Activated naive CD8-positive, alpha-beta T cell (primary cell): ENCODE results near the gene MAGI3.
"Not testable (repeated sequence)": the region's sequence is repeated elsewhere in the genome, so short reads cannot be mapped to it uniquely, and the experiment has no call there.

ENCODE experiments used
- H3K27ac Mint-ChIP-seq: one replicate; pipeline ENCODE4 v1.8.0; 2021; ENCODE audit warnings: mixed read lengths
- H3K27me3 Mint-ChIP-seq: one replicate; pipeline ENCODE4 v1.8.0; 2021; ENCODE audit warnings: mixed read lengths
- H3K36me3 Mint-ChIP-seq: one replicate; pipeline ENCODE4 v1.8.0; 2021; ENCODE audit warnings: mixed read lengths
- H3K4me1 Mint-ChIP-seq: one replicate; pipeline ENCODE4 v1.8.0; 2021; ENCODE audit warnings: low read depth, mixed read lengths
- H3K4me3 Mint-ChIP-seq: one replicate; pipeline ENCODE4 v1.8.0; 2021; ENCODE audit warnings: mild to moderate bottlenecking, mixed read lengths
- H3K9me3 Mint-ChIP-seq: one replicate; pipeline ENCODE4 v1.8.0; 2021; ENCODE audit warnings: low read depth, mixed read lengths

Gene MAGI3

GRCh38 chr1:113452921-113453770, 62.8 kb downstream of the MAGI3 start:
- H3K27ac Mint-ChIP-seq, result no peak overlapping the region

GRCh38 chr1:113453771-113454083, 63.4 kb downstream of the MAGI3 start:
- H3K36me3 Mint-ChIP-seq, result peaks cover 7% of the 10 kb centered on the region
- no peak overlapping the region for H3K4me3 Mint-ChIP-seq
- no peaks in the 10 kb centered on the region for H3K4me1 Mint-ChIP-seq
- H3K9me3 Mint-ChIP-seq, result no peaks in the 10 kb centered on the region
- no peak overlapping the region for H3K27ac Mint-ChIP-seq
- H3K27me3 Mint-ChIP-seq, result peaks cover 11% of the 10 kb centered on the region

More at GRCh38 chr1:113452921-113453770, 62.8 kb downstream of the MAGI3 start:
- Mint-ChIP-seq H3K27me3 (peaks cover 11% of the 10 kb centered on the region), H3K4me3 (no peak overlapping the region), H3K36me3 (peaks cover 7% of the 10 kb centered on the region), H3K4me1 (no peaks in the 10 kb centered on the region), H3K9me3 (no peaks in the 10 kb centered on the region)

GRCh38 chr1:113455374-113455773, 65.1 kb downstream of the MAGI3 start:
- H3K36me3 Mint-ChIP-seq, result peaks cover 9% of the 10 kb centered on the region
- no peak overlapping the region for H3K27ac Mint-ChIP-seq
- H3K27me3 Mint-ChIP-seq, result peaks cover 5% of the 10 kb centered on the region
- H3K4me1 Mint-ChIP-seq, result no peaks in the 10 kb centered on the region
- no peak overlapping the region for H3K4me3 Mint-ChIP-seq
- no peaks in the 10 kb centered on the region for H3K9me3 Mint-ChIP-seq

DNA sequence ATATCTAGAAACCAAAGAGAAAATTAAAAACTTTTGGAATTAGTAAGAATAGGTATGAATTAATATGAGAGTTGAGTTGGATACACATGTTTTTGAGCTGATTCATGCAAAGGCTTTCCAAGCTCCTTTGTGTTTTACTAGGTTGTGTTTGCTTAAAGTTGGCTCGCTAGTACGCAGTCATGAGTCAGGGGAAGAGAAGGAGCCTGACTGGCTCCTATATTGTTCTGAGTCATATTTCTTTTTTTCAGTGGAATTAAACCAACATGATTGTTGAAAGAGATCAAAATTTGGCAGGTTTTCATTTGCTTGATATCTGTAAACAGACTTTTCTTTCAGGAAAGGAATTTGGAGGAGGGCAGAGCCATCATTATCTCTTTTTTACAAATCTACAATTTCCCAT, 66.7 kb downstream of the MAGI3 start:
- peaks cover 9% of the 10 kb centered on the region for H3K36me3 Mint-ChIP-seq
- H3K9me3 Mint-ChIP-seq, result no peaks in the 10 kb centered on the region
- H3K27ac Mint-ChIP-seq, result no peak overlapping the region
- H3K27me3 Mint-ChIP-seq, result peaks cover 5% of the 10 kb centered on the region
- H3K4me1 Mint-ChIP-seq, result no peaks in the 10 kb centered on the region
- no peak overlapping the region for H3K4me3 Mint-ChIP-seq

DNA sequence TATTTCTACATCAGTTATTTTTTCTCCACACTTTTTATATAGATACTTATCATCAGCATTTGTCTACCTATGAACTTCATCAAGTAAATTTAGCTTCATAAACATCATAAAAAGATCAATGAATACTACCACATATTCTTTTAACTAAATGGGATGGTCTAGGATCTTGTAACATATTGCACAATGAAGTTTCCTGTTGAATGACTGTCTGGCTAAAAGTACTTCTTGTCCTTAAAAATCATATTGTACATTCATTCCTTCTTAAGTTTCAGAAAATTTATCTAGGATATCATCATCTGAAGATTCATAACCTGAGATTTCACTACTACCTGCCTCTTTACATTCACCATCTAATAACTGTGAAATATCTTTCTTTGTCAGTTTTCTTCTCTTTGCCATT, 69.0 kb downstream of the MAGI3 start:
- peaks cover 3% of the 10 kb centered on the region for H3K27me3 Mint-ChIP-seq
- peaks cover 9% of the 10 kb centered on the region for H3K36me3 Mint-ChIP-seq
- no peak overlapping the region for H3K4me3 Mint-ChIP-seq
- no peaks in the 10 kb centered on the region for H3K4me1 Mint-ChIP-seq
- H3K9me3 Mint-ChIP-seq, result no peaks in the 10 kb centered on the region
- no peak overlapping the region for H3K27ac Mint-ChIP-seq

DNA sequence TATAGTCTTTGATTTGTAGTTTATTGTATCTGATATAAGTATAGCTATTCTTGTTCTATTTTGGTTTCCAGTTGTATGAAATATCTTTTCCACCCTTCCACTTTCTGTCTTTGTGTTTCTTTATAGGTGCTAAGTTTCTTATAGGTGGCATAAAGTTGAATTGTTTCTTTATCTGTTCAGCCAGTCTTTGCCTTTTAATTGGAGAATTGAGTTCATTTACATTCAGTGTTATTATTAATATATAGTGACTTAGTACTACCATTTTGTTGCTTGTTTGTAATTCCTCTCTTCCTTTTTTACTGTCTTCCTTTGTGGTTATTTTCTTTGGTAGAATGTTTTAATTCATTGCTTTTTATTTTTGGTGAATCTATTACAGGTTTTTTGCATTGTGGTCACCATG, 77.7 kb downstream of the MAGI3 start:
- Mint-ChIP-seq H3K27ac (no peak overlapping the region), H3K9me3 (peaks cover 24% of the 10 kb centered on the region), H3K27me3 (no peaks in the 10 kb centered on the region), H3K4me1 (no peaks in the 10 kb centered on the region), H3K36me3 (peaks cover 8% of the 10 kb centered on the region), H3K4me3 (no peak overlapping the region)

- peaks cover 25% of the 10 kb centered on the region for H3K36me3 Mint-ChIP-seq
- H3K27ac Mint-ChIP-seq, H3K27me3 Mint-ChIP-seq, H3K4me3 Mint-ChIP-seq, H3K4me1 Mint-ChIP-seq: not testable (repeated sequence)
- H3K9me3 Mint-ChIP-seq, result peaks cover 25% of the 10 kb centered on the region
Observed at GRCh38 chr1:113478427-113479195, 88.3 kb downstream of the MAGI3 start.

GRCh38 chr1:113479713-113480676, 89.7 kb downstream of the MAGI3 start:
- Mint-ChIP-seq H3K27ac (no peak overlapping the region), H3K9me3 (peaks cover 27% of the 10 kb centered on the region), H3K4me3 (no peak overlapping the region), H3K36me3 (peaks cover 21% of the 10 kb centered on the region), H3K4me1 (no peaks in the 10 kb centered on the region), H3K27me3 (no peaks in the 10 kb centered on the region)

DNA sequence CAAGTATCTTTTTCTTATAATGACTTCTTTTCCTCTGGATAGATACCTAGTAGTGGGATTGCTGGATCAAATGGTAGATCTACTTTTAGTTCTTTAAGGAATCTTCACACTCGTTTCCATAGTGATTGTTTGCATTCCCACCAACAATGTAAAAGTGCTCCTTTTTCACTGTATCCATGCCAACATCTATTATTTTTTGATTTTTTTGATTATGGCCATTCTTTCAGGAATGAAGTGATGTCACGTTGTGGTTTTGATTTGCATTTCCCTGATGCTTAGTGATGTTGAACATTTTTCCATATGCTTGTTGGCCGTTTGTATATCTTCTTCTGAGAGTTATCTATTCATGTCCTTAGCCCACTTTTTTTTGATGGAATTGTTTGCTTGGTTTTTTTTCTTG, 94.8 kb downstream of the MAGI3 start:
- peaks cover 20% of the 10 kb centered on the region for H3K36me3 Mint-ChIP-seq
- H3K27me3 Mint-ChIP-seq, H3K4me1 Mint-ChIP-seq, H3K27ac Mint-ChIP-seq, H3K4me3 Mint-ChIP-seq: not testable (repeated sequence)
- H3K9me3 Mint-ChIP-seq, result peaks cover 35% of the 10 kb centered on the region

- no peak overlapping the region for H3K4me3 Mint-ChIP-seq
- H3K36me3 Mint-ChIP-seq, result peaks cover 26% of the 10 kb centered on the region
- peaks cover 3% of the 10 kb centered on the region for H3K27me3 Mint-ChIP-seq
- H3K27ac Mint-ChIP-seq, result no peak overlapping the region
- peaks cover 47% of the 10 kb centered on the region for H3K9me3 Mint-ChIP-seq
- H3K4me1 Mint-ChIP-seq, result no peaks in the 10 kb centered on the region
Observed at GRCh38 chr1:113488576-113489177, 98.4 kb downstream of the MAGI3 start.

DNA sequence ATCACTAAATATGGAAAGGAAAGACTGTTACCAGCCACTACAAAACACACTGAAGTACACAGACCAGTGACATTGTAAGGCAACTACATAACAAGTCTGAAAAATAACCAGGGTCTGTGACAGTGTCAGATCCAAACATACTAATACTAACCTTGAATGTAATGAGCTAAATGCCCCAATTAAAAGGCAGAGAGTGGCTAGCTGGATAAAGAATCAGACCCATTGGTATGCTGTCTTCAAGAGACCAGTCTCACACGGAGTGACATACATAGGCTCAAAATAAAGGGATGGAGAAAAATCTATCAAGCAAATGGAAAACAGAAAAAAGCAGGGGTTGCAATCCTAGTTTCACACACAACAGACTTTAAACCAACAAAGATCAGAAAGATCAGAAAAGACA, 100.1 kb downstream of the MAGI3 start:
- H3K27me3 Mint-ChIP-seq, result peaks cover 3% of the 10 kb centered on the region
- no peaks in the 10 kb centered on the region for H3K4me1 Mint-ChIP-seq
- no peak overlapping the region for H3K27ac Mint-ChIP-seq
- H3K9me3 Mint-ChIP-seq, result peaks cover 50% of the 10 kb centered on the region
- H3K4me3 Mint-ChIP-seq, result no peak overlapping the region
- H3K36me3 Mint-ChIP-seq, result peaks cover 23% of the 10 kb centered on the region

- Mint-ChIP-seq H3K4me1 (no peaks in the 10 kb centered on the region), H3K27me3 (peaks cover 5% of the 10 kb centered on the region), H3K4me3 (no peak overlapping the region), H3K9me3 (peaks cover 48% of the 10 kb centered on the region), H3K36me3 (peaks cover 16% of the 10 kb centered on the region), H3K27ac (no peak overlapping the region)
Observed at GRCh38 chr1:113493533-113493932, 103.2 kb downstream of the MAGI3 start.

- Mint-ChIP-seq H3K27ac (no peak overlapping the region), H3K9me3 (peaks cover 8% of the 10 kb centered on the region), H3K4me1 (no peaks in the 10 kb centered on the region), H3K4me3 (no peak overlapping the region), H3K36me3 (peaks cover 2% of the 10 kb centered on the region), H3K27me3 (no peaks in the 10 kb centered on the region)
Observed at GRCh38 chr1:113505357-113505756, 115.0 kb downstream of the MAGI3 start.

- Mint-ChIP-seq H3K4me1 (no peaks in the 10 kb centered on the region), H3K27me3 (no peaks in the 10 kb centered on the region), H3K4me3 (no peak overlapping the region), H3K36me3 (peaks cover 7% of the 10 kb centered on the region), H3K27ac (no peak overlapping the region), H3K9me3 (peaks cover 15% of the 10 kb centered on the region)
Observed at GRCh38 chr1:113507552-113508214, 117.4 kb downstream of the MAGI3 start.
